ENCODE results near the gene RGL1.

DNA sequence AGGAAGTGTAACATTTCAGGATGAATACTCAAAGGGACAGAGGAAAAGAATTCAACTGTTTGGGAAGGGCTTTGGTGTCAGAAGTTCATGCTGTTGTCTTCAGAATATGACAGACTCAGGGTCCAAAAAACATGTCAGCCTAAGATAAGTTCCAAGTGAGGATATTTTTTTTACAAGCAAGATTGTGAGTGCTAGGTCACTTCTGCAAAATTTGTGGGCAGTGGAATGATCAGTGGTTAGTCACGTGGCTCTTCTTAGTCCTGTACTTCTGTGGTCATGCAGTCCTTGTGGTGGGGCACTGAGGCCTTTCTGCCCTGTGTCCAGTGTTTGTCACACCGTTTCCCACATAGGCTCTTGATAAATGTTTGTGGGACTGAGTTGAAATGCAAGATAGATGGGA lies 5.2 kb downstream of the RGL1 start:
- no peak for TF ChIP-seq POLR2A (IDR thresholded peaks at IDR 0.05)
- TF ChIP-seq, protein P1, sequence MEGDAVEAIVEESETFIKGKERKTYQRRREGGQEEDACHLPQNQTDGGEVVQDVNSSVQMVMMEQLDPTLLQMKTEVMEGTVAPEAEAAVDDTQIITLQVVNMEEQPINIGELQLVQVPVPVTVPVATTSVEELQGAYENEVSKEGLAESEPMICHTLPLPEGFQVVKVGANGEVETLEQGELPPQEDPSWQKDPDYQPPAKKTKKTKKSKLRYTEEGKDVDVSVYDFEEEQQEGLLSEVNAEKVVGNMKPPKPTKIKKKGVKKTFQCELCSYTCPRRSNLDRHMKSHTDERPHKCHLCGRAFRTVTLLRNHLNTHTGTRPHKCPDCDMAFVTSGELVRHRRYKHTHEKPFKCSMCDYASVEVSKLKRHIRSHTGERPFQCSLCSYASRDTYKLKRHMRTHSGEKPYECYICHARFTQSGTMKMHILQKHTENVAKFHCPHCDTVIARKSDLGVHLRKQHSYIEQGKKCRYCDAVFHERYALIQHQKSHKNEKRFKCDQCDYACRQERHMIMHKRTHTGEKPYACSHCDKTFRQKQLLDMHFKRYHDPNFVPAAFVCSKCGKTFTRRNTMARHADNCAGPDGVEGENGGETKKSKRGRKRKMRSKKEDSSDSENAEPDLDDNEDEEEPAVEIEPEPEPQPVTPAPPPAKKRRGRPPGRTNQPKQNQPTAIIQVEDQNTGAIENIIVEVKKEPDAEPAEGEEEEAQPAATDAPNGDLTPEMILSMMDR (IDR thresholded peaks at IDR 0.05): no peak

Measured in sigmoid colon (tissue), 3 donors.